GM12878 (cell line): ENCODE measurements around the gene CHRM1.

Experiments used
- CBFB ChIP-seq: IDR thresholded peaks from 2 replicates; pipeline ENCODE4 v1.6.1; 2016; ENCODE audit warnings: antibody characterized with exemption, low read depth
- CTCF ChIP-seq, 3 experiments: IDR thresholded peaks in 2 of 3; conservative IDR thresholded peaks in 1 of 3; 2 replicates each; pipeline ENCODE4 v1.5.1; 2011; ENCODE audit warnings: low read depth in 3 of 3, low read length in 3 of 3, mild to moderate bottlenecking in 3 of 3, control low read depth in 2 of 3, moderate library complexity in 2 of 3, inconsistent platforms in 1 of 3, mixed read lengths in 1 of 3; ENCODE audit not compliant: control insufficient read depth in 2 of 3, insufficient read depth in 1 of 3; ENCODE audit errors: extremely low read depth in 1 of 3
- ELK1 ChIP-seq: IDR thresholded peaks from 2 replicates; pipeline ENCODE4 v1.6.1; 2012; ENCODE audit warnings: low read depth, low read length, improper control_type of control experiment
- POLR2AphosphoS5 ChIP-seq: IDR thresholded peaks from 2 replicates; pipeline ENCODE4 v1.6.1; 2011; ENCODE audit warnings: mild to moderate bottlenecking, low read length, inconsistent platforms
- SMC3 ChIP-seq: IDR thresholded peaks from 2 replicates; pipeline ENCODE4 v1.6.1; 2011; ENCODE audit warnings: low read length, improper control_type of control experiment, borderline replicate concordance
- SUPT20H ChIP-seq: IDR thresholded peaks from 2 replicates; pipeline ENCODE4 v1.6.1; 2011; ENCODE audit warnings: low read depth, mild to moderate bottlenecking, low read length, moderate library complexity, borderline replicate concordance; ENCODE audit not compliant: control insufficient read depth
- TARDBP ChIP-seq: IDR thresholded peaks from 2 replicates; pipeline ENCODE4 v1.6.1; 2016; ENCODE audit warnings: borderline replicate concordance
- YY1 ChIP-seq: IDR thresholded peaks from 2 replicates; pipeline ENCODE4 v1.6.1; 2011; ENCODE audit warnings: low read depth, mild to moderate bottlenecking, low read length
- ZNF217 ChIP-seq: fragments of 450-650 bp; IDR thresholded peaks from 2 replicates; pipeline ENCODE4 v1.6.1; 2017; ENCODE audit warnings: antibody characterized with exemption, mild to moderate bottlenecking

- TF ChIP-seq CTCF (IDR thresholded peaks at IDR 0.05 in 2 of 3, conservative IDR thresholded peaks at IDR 0.05 in 1 of 3; ENCODE audit: control insufficient read depth in 2 of 3, extremely low read depth in 1 of 3, insufficient read depth in 1 of 3, low read depth in 3 of 3, low read length in 3 of 3), result no peak
- TF ChIP-seq CBFB, result 0 out of 2 replicates have a peak, but pooled peaks have one; percentile 27
- no peak for TF ChIP-seq SMC3
- no peak for TF ChIP-seq ELK1
- TF ChIP-seq POLR2AphosphoS5, result no peak
- TF ChIP-seq YY1, result no peak
- TF ChIP-seq TARDBP, result no peak
- no peak for TF ChIP-seq SUPT20H
- no peak for TF ChIP-seq ZNF217
These were observed 60.2 kb downstream of the CHRM1 start for GRCh38 chr11:62860835-62861563.
